Stimulated activated CD8-positive, alpha-beta memory T cell treated with anti-CD3 and anti-CD28 coated beads, Interleukin-12 subunit alpha, Interleukin-12 subunit beta, amount 100 ng/mL, for 4 hours (primary cell): Measurements from ENCODE around the gene C3orf70.

ENCODE experiments used
- DNase-seq: peaks from one replicate; pipeline ENCODE4 v3.0.0-alpha.2; 2020; ENCODE audit warnings: low read depth

C3orf70 gene

GRCh38 chr3:185051801-185052200 lies 101.1 kb downstream of the C3orf70 start:
- no peak for DNase-seq

DNA sequence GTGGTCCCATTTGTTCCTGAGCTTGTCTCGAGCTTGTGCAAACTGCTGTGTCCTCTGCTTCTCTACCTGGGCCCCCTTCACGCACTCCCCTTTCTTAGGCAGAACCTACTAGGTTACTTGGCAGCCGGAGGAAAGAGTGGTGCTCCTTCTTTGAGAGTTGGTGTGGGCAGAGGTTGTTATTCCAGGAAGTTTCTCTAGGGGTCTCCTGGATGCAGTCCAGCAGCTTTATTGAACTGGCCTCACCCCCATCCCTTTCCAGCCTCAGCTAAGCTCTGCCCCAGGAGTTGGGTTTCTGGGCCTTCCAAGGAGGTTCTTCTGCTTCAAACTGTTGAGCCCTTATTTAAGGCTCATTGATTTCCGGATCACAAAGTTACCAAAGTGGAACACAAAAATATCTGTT lies 103.2 kb downstream of the C3orf70 start:
- DNase-seq: no peak

GRCh38 chr3:185046603-185047002 lies 106.3 kb downstream of the C3orf70 start:
- no peak for DNase-seq

- DNase-seq: no peak
These were observed 106.7 kb downstream of the C3orf70 start for GRCh38 chr3:185046164-185046515.

DNA sequence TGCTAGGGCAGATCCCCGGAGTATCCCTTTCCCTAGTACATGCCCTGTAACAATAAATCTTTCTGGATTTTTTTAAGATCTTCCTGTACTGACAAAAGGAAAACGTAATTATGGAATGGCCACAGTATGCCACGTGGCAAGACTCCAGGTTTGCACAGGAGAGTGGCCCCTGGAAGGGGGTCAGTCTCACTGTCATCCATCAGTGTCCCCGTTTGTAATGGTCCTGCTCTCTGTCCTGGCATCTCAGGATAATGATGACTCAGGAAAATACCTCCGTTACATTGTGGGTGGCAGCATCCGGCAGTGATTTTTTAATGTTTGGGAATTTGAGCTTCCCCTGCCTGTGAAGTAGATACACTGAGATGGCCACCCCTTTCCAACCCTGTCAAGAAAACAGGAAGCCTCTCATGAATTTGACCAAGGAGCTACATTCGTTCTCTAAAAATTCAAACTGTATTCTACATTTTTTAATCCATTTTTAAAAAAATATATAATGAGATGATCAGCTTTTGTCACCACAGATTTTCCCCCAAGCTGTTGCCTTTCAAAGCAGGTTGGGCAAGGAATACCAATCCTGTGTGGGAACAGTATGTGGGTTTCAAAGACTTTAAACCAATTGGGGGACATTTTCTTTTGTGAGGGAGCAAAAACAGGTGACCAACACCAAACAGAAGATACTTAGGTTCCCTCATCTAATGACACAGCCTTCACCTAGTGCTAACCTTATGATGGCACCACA lies 110.4 kb downstream of the C3orf70 start:
- DNase-seq: no peak

DNA sequence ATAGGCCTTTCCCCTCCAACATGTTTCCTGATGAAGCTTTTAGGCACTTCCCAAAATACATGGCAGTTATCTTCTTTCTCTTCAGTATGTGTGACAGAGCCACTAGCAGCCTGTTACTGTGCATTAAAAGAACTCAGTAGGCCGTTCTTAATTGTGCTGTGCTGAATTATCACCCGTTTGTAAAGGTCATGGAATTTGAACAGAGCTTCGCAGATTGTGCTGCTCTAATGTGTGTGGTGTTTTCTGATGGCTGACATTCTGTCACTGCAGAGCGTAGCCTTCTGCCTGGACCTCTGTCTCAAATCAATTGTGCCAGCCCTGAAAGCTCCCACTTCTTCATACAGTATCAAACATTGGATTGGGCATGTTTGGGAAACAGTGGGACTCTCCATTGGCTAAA lies 111.3 kb downstream of the C3orf70 start:
- DNase-seq: no peak

DNA sequence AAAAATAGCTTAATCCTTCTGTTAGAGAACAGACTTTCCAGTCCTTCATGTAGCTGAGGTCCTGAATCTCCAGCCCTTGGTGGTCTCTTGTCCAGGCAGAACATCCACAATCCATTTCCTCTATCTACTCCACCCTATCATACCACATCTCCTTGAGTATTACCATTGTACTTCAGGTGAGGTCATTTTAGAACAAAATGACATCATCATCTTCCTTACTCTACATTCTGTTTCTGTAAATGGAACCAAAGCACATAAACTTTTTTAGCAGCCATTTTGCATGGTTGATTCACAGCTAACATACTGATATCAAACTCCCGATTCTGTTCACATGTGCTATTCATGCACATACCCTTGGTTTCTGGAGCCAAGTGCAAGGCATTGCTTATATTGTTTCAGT lies 112.4 kb downstream of the C3orf70 start:
- no peak for DNase-seq

GRCh38 chr3:185037801-185038200 lies 115.1 kb downstream of the C3orf70 start:
- no peak for DNase-seq

GRCh38 chr3:185030951-185031350 lies 121.9 kb downstream of the C3orf70 start:
- DNase-seq: no peak

DNA sequence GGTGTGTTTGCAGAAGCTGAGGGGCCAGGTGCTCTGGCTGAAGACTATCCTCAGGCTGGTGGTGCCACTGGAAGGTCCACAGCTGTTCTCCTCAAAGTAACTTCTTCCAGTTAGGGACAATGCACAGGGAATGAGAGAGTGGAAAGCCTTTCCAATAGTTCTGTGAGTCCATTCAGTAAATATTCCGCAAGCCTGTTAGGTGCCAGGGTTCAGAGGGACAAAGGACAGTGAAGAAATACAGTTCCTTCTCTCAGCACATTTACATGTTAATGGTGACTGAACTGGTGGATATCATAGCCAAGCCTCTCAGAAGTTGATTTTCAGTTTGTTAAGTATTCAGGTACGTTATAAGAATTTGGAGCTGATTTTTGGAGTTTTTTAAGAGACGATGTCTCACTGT lies 122.5 kb downstream of the C3orf70 start:
- DNase-seq: no peak

DNA sequence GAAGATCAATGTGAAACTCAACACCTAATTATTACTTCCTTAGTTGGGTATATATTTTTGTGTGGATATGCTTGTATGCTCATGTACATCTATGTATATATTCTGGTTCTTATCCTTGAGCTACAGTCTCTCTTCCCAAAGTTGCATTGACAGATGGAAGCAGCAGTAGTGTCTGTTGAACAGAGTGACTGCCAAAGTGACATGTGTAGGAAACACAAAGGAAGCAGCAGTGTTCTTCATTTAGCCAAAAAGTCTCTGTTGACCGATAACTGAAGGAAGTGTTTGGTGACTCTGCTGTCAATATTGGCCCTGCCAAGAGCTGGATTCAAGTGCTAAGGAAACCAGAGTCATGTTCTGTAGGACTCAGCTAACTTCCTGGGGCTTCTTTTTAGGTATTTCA lies 123.8 kb downstream of the C3orf70 start:
- DNase-seq: no peak

GRCh38 chr3:185028121-185028520 lies 124.7 kb downstream of the C3orf70 start:
- DNase-seq: no peak
